Measurements from ENCODE around the gene MAN1A1. TPM values are rescaled to one million over a fixed set of nuclear protein-coding genes. Genes with fewer than 3 reads are reported as not detected.

Gene MAN1A1
- 63.3 and 112 TPM in 2 replicates for total RNA-seq

GRCh38 chr6:119349361-119350201 lies at the start of gene MAN1A1:
Gene MAN1A1, minus strand, starts transcription at chr6:119349761. Its CDS starts 696 bp downstream, at chr6:119349065.

